HepG2 (cell line): ENCODE data around the gene STXBP5L. TPM values are rescaled to one million over a fixed set of nuclear protein-coding genes. Genes with fewer than 3 reads are reported as not detected.

Experiments
- ARID4A ChIP-seq: sonication (generic); formaldehyde crosslinking; IDR thresholded peaks from 2 replicates; pipeline ENCODE4 v1.5.0; 2020; ENCODE audit warnings: mild to moderate bottlenecking, missing genetic modification reagents, borderline replicate concordance
- BHLHE40 ChIP-seq: IDR thresholded peaks from 2 replicates; pipeline ENCODE4 v1.6.1; 2011; ENCODE audit warnings: low read length, improper control_type of control experiment
- KLF16 ChIP-seq, 2 experiments: sonication (generic) in 1 of 2; formaldehyde crosslinking in 1 of 2; IDR thresholded peaks; 2 replicates each; pipeline versions ENCODE4 v1.6.1 to v1.8.0; 2016 to 2023; ENCODE audit warnings: missing genetic modification reagents in 2 of 2, missing compliant biosample characterization in 1 of 2
- PRDM4 ChIP-seq: sonication (generic); formaldehyde crosslinking; IDR thresholded peaks from 2 replicates; pipeline ENCODE4 v1.9.0; 2021; ENCODE audit warnings: missing genetic modification reagents, borderline replicate concordance
- SATB2 ChIP-seq: sonication (generic); formaldehyde crosslinking; IDR thresholded peaks from 2 replicates; pipeline ENCODE4 v1.5.0; 2020; ENCODE audit warnings: missing genetic modification reagents
- ZFP37 ChIP-seq: sonication (generic); formaldehyde crosslinking; IDR thresholded peaks from 2 replicates; pipeline ENCODE4 v1.4.0; 2020; ENCODE audit warnings: missing genetic modification reagents, borderline replicate concordance
- ZFY ChIP-seq: sonication (generic); formaldehyde crosslinking; IDR thresholded peaks from 2 replicates; pipeline ENCODE4 v1.4.0; 2020; ENCODE audit warnings: missing genetic modification reagents
- ZNF124 ChIP-seq: sonication (generic); formaldehyde crosslinking; IDR thresholded peaks from 2 replicates; pipeline ENCODE4 v1.4.0; 2020; ENCODE audit warnings: missing genetic modification reagents
- ZNF574 ChIP-seq: sonication (generic); formaldehyde crosslinking; IDR thresholded peaks from 2 replicates; pipeline ENCODE4 v1.4.0; 2020; ENCODE audit warnings: missing genetic modification reagents
- ZNF646 ChIP-seq: sonication (generic); formaldehyde crosslinking; IDR thresholded peaks from 2 replicates; pipeline ENCODE4 v1.9.0; 2021; ENCODE audit warnings: mild to moderate bottlenecking, missing genetic modification reagents
- ZNF777 ChIP-seq: sonication (generic); formaldehyde crosslinking; IDR thresholded peaks from 2 replicates; pipeline ENCODE4 v1.4.0; 2020; ENCODE audit warnings: missing genetic modification reagents
- ZNF788 ChIP-seq: sonication (generic); formaldehyde crosslinking; IDR thresholded peaks from 2 replicates; pipeline ENCODE4 v1.5.0; 2020; ENCODE audit warnings: mild to moderate bottlenecking, missing genetic modification reagents, borderline replicate concordance
- polyA plus RNA-seq, 8 experiments: library from polyadenylated mRNA; depleted of rRNA in 3 of 8; stranded (reverse) in 7 of 8; unstranded in 1 of 8; fragments of >200 nt; fragmentation: Illumina TruSeq in 4 of 8; extraction: Trizol in 4 of 8; gene quantifications; 2 replicates each; pipeline versions ENCODE4 v1.2.1 to v1.2.3, GENCODE V29; 2011 to 2016; ENCODE audit warnings: low read depth in 4 of 8, missing spikeins in 1 of 8, mixed read lengths in 1 of 8; ENCODE audit not compliant: insufficient read depth in 1 of 8
- total RNA-seq, 5 experiments: library from RNA; depleted of rRNA; stranded (reverse); fragments of >200 nt; fragmentation: Illumina TruSeq; extraction: Trizol; gene quantifications; 2 replicates each; pipeline ENCODE4 v1.2.3, GENCODE V29; 2016; ENCODE audit warnings: low read depth in 1 of 5

STXBP5L gene
- total and polyA plus RNA-seq, 2 of the 13 experiments (the other 11 are each of a cell fraction or from before 2014, with no cell fraction given), result not detected

DNA sequence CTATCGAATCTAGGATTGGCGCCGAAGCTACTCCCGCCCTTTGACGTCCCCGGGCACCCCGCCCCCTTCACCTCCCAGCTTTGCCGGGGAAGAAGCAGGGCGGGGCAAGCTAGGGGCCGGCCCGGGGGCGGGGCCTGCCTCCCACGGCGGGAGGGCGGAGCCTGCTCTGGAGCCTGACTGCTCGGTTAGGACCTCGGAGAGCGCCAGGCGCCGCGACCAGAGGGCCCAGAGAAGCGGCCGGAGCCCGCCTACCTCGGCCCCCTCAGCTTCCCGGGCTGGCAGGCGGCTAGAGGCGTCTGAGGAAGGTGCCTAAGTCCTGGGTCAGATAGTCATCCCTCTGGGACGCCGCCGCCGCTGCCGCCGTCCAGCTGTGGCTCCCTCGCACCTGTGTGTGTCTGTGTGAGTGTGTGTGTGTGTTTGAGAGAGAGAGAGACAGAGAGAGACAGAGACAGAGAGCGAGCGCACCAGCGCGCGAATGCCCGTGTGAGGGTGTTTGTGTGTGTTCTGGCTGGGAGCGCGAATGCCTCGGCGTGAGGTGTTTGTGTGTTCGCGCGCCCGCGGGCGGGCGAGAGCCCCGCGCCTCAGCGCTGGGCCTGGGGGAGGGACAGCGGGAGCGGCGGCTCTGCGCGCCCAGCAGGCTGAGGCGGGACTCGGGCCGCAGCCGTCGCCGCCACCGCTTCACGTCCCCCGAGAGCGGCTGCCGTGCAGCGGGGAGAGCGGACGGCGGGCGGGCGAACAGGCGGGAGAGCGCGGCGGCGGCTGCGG is at the start of gene STXBP5L (continued):
- no peak for TF ChIP-seq PRDM4 (CRISPR knock-in tag)
- TF ChIP-seq ZFP37 (CRISPR knock-in tag), result no peak
- no peak for TF ChIP-seq SATB2
- TF ChIP-seq ZNF777 (CRISPR knock-in tag), result peak; percentile 47; the same call in 1 of the 2 replicates
- no peak; the same call in 1 of the 2 replicates for TF ChIP-seq ZNF574 (CRISPR knock-in tag)
- TF ChIP-seq ZNF124 (CRISPR knock-in tag), result no peak
- TF ChIP-seq ZNF646 (CRISPR knock-in tag), result peak; percentile 72; the same call in 1 of the 2 replicates
- no peak for TF ChIP-seq ZFY (CRISPR knock-in tag)
- TF ChIP-seq ZNF788 (CRISPR knock-in tag), result 0 out of 2 replicates have a peak, but pooled peaks have one; percentile 13
- TF ChIP-seq KLF16 (CRISPR knock-in tag; IDR thresholded peaks at IDR 0.05), result peak in 1 of 2 experiments; percentile 67; a peak in 1 of 4 replicates
- TF ChIP-seq BHLHE40, result no peak
- peak; percentile 60; the same call in 1 of the 2 replicates for TF ChIP-seq ARID4A (CRISPR knock-in tag)
